OCI-LY7 (cell line): ENCODE results near the gene LHPP. TPM values are rescaled to one million over a fixed set of nuclear protein-coding genes. Genes with fewer than 3 reads are reported as not detected.
A peak's percentile ranks its signal among the peaks of the same experiment; 100 is the strongest.

ENCODE experiments used
- BruUV-seq: library from RNA; stranded (reverse); fragments of 400-500 nt; replicated peaks from 2 replicates; lab custom pipeline; 2021; lab: Mats Ljungman, UMichigan
- CTCF ChIA-PET: fragments of 300-600 bp; sonication (Branson Sonifier 250); formaldehyde crosslinking; loops from one replicate; lab custom pipeline; 2022; ENCODE audit warnings: antibody characterized with exemption; ENCODE audit not compliant: unreplicated experiment; lab: Charles Lee
- POLR2A ChIA-PET: fragments of 300-600 bp; sonication (Branson Sonifier 250); formaldehyde crosslinking; loops from one replicate; lab custom pipeline; 2022; ENCODE audit warnings: antibody characterized with exemption; lab: Charles Lee
- DNase-seq: peaks from one replicate; pipeline ENCODE4 v3.0.0-alpha.2; 2015; ENCODE audit warnings: low spot score
- H2AFZ ChIP-seq: fragments of 200-600 bp; sonication (generic), shearing (Covaris generic); 2 replicates; pipeline ENCODE4 v1.6.1; 2014; ENCODE audit warnings: mild to moderate bottlenecking, antibody characterized with exemption, low read length, moderate library complexity
- H3K27ac ChIP-seq: fragments of 200-600 bp; sonication (generic); 2 replicates; pipeline ENCODE4 v1.5.1; 2014; ENCODE audit warnings: mixed run types, low read depth, mild to moderate bottlenecking, moderate library complexity, low read length, inconsistent platforms; ENCODE audit not compliant: poor library complexity, severe bottlenecking
- H3K36me3 ChIP-seq: fragments of 200-600 bp; sonication (generic); 2 replicates; pipeline ENCODE4 v1.6.1; 2014; ENCODE audit warnings: mild to moderate bottlenecking, antibody characterized with exemption, low read length, moderate library complexity, mixed read lengths; ENCODE audit not compliant: insufficient read depth
- H3K4me1 ChIP-seq: fragments of 200-600 bp; sonication (generic); 2 replicates; pipeline ENCODE4 v1.5.1; 2014; ENCODE audit warnings: mild to moderate bottlenecking, low read length; ENCODE audit not compliant: insufficient read depth, poor library complexity, severe bottlenecking
- H3K4me2 ChIP-seq: fragments of 200-600 bp; sonication (generic); 2 replicates; pipeline ENCODE4 v1.6.1; 2014; ENCODE audit warnings: mild to moderate bottlenecking, low read length
- H3K4me3 ChIP-seq: fragments of 200-600 bp; sonication (generic); 2 replicates; pipeline ENCODE4 v1.5.1; 2014; ENCODE audit warnings: mild to moderate bottlenecking, low read depth, low read length; ENCODE audit not compliant: poor library complexity, severe bottlenecking
- H3K79me2 ChIP-seq: fragments of 200-600 bp; sonication (generic); 2 replicates; pipeline ENCODE4 v1.6.1; 2016; ENCODE audit warnings: low read depth, mild to moderate bottlenecking, low read length, moderate library complexity, mixed read lengths; ENCODE audit not compliant: insufficient read depth
- H3K9me2 ChIP-seq: fragments of 200-600 bp; sonication (generic); 2 replicates; pipeline ENCODE4 v1.6.1; 2016; ENCODE audit warnings: mild to moderate bottlenecking, low read length, mixed read lengths; ENCODE audit not compliant: insufficient read depth
- H3K9me3 ChIP-seq: fragments of 200-600 bp; sonication (generic); 2 replicates; pipeline ENCODE4 v1.6.1; 2014; ENCODE audit warnings: mild to moderate bottlenecking, mixed run types, low read length, mixed read lengths
- H4K20me1 ChIP-seq: fragments of 200-600 bp; sonication (generic); 2 replicates; pipeline ENCODE4 v1.6.1; 2014; ENCODE audit warnings: mild to moderate bottlenecking, antibody characterized with exemption, low read length, moderate library complexity, mixed read lengths; ENCODE audit not compliant: insufficient read depth
- CTCF ChIP-seq: fragments of 200-600 bp; sonication (generic); conservative IDR thresholded peaks from 2 replicates; pipeline ENCODE4 v1.5.1; 2014; ENCODE audit warnings: mild to moderate bottlenecking, antibody characterized with exemption, low read length, moderate library complexity, mixed read lengths
- EZH2phosphoT487 ChIP-seq: fragments of 200-600 bp; sonication (generic); IDR thresholded peaks from 2 replicates; pipeline ENCODE4 v1.6.1; 2018; ENCODE audit warnings: low read depth, borderline replicate concordance, mild to moderate bottlenecking, mixed run types, antibody characterized with exemption, low read length, moderate library complexity, mixed read lengths
- intact Hi-C: fragments of 100-400 bp; cut with micrococcal nuclease; formaldehyde crosslinking; loops from one replicate; pipeline ENCODE4 v1.10.0; 2022; ENCODE audit not compliant: unreplicated experiment
- total RNA-seq, 2 experiments: library from RNA; depleted of rRNA in 1 of 2; stranded (reverse); fragments of >200 nt in 1 of 2; shearing (Covaris generic) in 1 of 2; gene quantifications; 2 replicates each; pipeline ENCODE4 v1.2.3, GENCODE V29; 2014 to 2022

LHPP gene
- total RNA-seq, 2 experiments from 2014 or later, result 30.3 to 65.2 TPM

DNA sequence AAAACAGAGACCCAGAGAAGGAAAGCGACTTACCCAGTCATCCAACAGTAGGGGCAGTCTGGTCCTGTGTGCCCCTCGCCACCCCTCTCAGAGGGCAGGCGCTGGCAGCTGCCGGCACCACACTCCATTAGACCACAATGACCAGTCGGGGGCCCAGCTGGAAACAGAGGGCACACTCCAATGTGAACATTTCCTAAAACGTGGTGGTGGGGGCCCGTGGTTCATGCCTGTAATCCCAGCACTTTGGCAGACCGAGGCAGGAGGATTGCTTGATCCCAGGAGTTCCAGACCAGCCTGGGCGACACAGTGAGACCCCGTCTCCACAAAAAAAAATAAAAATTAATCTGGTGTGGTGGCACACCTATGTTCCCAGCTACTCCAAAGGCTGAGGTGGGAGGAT lies 42.0 kb upstream of the LHPP start:
- no peaks in the 10 kb centered on the region for H3K9me2 ChIP-seq
- no peaks in the 10 kb centered on the region for H3K9me3 ChIP-seq
- BruUV-seq, result no TSS peak
- no peak for DNase-seq
- TF ChIP-seq CTCF, result no peak
- TF ChIP-seq EZH2phosphoT487, result no peak
- no peak overlapping the region for H3K27ac ChIP-seq
- H2AFZ ChIP-seq, result no peak overlapping the region
- H3K4me3 ChIP-seq, result no peak overlapping the region
- peak overlapping the region; percentile 87; the same call in 1 of the 2 replicates for H3K4me2 ChIP-seq
- ChIA-PET CTCF (no interaction called here), POLR2A (interaction anchor here (0.7 to 0.9 kb wide), 2 partner anchors 10 to 103 kb away, joined by 3 read pairs; no protein-coding TSS in a partner anchor)
- intact Hi-C loops, result loop anchor here (2.0 kb wide), 1 partner anchor 317 kb away; no protein-coding TSS in a partner anchor
- H4K20me1 ChIP-seq, result 0 out of 2 replicates have a peak, but pooled peaks cover 3% of the 10 kb centered on the region
- H3K36me3 ChIP-seq, result no peaks in the 10 kb centered on the region
- no peaks in the 10 kb centered on the region for H3K79me2 ChIP-seq
- H3K4me1 ChIP-seq, result peaks cover 6% of the 10 kb centered on the region

DNA sequence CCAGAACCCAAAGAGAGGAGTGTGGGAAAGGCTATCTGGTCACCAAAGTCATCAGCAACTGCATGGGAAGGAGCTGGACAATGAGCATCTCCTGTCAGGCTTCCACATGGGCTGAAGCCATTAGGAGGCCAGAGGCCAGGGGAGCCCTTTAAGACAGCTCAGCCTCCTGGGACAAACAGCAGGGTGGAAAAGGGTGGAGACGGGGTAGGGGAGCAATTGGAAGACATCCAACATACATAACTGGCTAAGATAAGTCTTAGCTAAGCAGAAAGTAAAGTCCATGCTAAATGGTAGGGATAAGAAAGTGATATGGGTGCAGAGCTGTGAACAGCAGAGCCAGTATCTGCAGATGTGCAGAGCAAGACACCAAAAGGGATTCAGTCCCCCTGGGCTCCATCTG lies 41.4 kb upstream of the LHPP start:
- Histone ChIP-seq H3K27ac (no peak overlapping the region), H3K4me3 (no peak overlapping the region), H3K79me2 (no peaks in the 10 kb centered on the region), H3K4me1 (peaks cover 6% of the 10 kb centered on the region), H4K20me1 (0 out of 2 replicates have a peak, but pooled peaks cover 3% of the 10 kb centered on the region), H3K9me2 (no peaks in the 10 kb centered on the region), H3K9me3 (no peaks in the 10 kb centered on the region), H2AFZ (no peak overlapping the region), H3K4me2 (no peak overlapping the region), H3K36me3 (no peaks in the 10 kb centered on the region)
- intact Hi-C loops, result no loop called here
- no peak for DNase-seq
- ChIA-PET POLR2A (interaction anchor here (0.5 to 1.3 kb wide), 3 partner anchors 10 to 104 kb away, joined by 3 read pairs; no protein-coding TSS in a partner anchor), CTCF (no interaction called here)
- TF ChIP-seq CTCF (no peak), EZH2phosphoT487 (no peak)
- no TSS peak for BruUV-seq

DNA sequence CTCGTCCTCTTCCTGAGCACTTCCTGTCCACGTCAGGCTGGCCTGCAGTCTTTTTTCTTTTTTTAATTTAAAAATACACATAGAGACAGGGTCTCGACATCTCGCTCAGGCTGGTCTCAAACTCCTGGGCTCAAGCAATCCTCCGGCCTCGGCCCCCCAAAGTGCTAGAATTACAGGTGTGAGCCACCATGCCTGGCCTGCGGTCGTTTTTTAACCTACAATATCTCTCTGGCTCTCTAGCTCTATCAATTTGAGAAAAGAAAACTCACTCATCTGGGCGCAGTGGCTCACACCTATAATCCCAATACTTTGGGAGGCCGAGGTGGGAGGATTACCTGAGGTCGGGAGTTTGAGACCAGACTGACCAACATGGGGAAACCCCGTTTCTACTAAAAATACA lies 38.9 kb upstream of the LHPP start:
- no peaks in the 10 kb centered on the region for H3K9me3 ChIP-seq
- no peak overlapping the region for H3K27ac ChIP-seq
- no peak overlapping the region for H3K4me2 ChIP-seq
- H4K20me1 ChIP-seq, result no peaks in the 10 kb centered on the region
- H3K4me1 ChIP-seq, result peaks cover 4% of the 10 kb centered on the region
- no TSS peak for BruUV-seq
- intact Hi-C loops, result no loop called here
- no peak for TF ChIP-seq CTCF
- TF ChIP-seq EZH2phosphoT487, result no peak
- H3K79me2 ChIP-seq, result no peaks in the 10 kb centered on the region
- H2AFZ ChIP-seq, result no peak overlapping the region
- no peak for DNase-seq
- ChIA-PET POLR2A (interaction anchor here (0.6 kb wide), 2 partner anchors 18 to 29 kb away, joined by 3 to 4 read pairs; no protein-coding TSS in a partner anchor), CTCF (interaction anchor here (0.6 kb wide), 1 partner anchor 34 kb away, joined by 3 read pairs; no protein-coding TSS in a partner anchor)
- H3K9me2 ChIP-seq, result no peaks in the 10 kb centered on the region
- H3K4me3 ChIP-seq, result no peak overlapping the region
- no peaks in the 10 kb centered on the region for H3K36me3 ChIP-seq
